GM12878 (cell line): ENCODE results near the gene DCTN4. TPM values are rescaled to one million over a fixed set of nuclear protein-coding genes. Genes with fewer than 3 reads are reported as not detected.
"Not testable (repeated sequence)": the region's sequence is repeated elsewhere in the genome, so short reads cannot be mapped to it uniquely, and the experiment has no call there.

Experiments used
- ATAC-seq: fragments of 200-7000 bp; cut with Tn5 transposase; 3 replicates; pipeline ENCODE4 v1.9.1; 2020; ENCODE audit warnings: mild to moderate bottlenecking, moderate library complexity
- BruUV-seq: library from RNA; stranded (reverse); fragments of 400-500 nt; replicated peaks from 2 replicates; lab custom pipeline; 2021; lab: Mats Ljungman, UMichigan
- CTCF ChIA-PET: fragments of 300-600 bp; sonication (Branson Sonifier 250); formaldehyde crosslinking; extraction: SDS; loops from one replicate; lab custom pipeline; 2021; ENCODE audit warnings: inconsistent platforms; lab: Yijun Ruan, JAX
- POLR2A ChIA-PET: fragments of 350-600 bp; formaldehyde crosslinking; extraction: SDS; loops from one replicate; lab custom pipeline; 2021; ENCODE audit warnings: inconsistent platforms; lab: Charles Lee
- RAD21 ChIA-PET: fragments of 300-600 bp; sonication (Branson Sonifier 250); formaldehyde crosslinking; loops from one replicate; lab custom pipeline; 2023; ENCODE audit warnings: antibody characterized with exemption; ENCODE audit not compliant: unreplicated experiment; lab: Charles Lee
- SMC1A ChIA-PET: fragments of 300-600 bp; sonication (Branson Sonifier 250); formaldehyde crosslinking; loops from one replicate; lab custom pipeline; 2023; ENCODE audit not compliant: unreplicated experiment, uncharacterized antibody; lab: Charles Lee
- DNase-seq: peaks from one replicate; pipeline ENCODE4 v3.0.0-alpha.2; 2011; ENCODE audit warnings: low read depth, low spot score
- FAIRE-seq: peaks from 3 replicates; lab custom pipeline; 2011; peaks lifted over from hg19 to GRCh38; lab: Jason Lieb, UNC
- H2AFZ ChIP-seq: 2 replicates; pipeline ENCODE4 v1.6.0; 2011; ENCODE audit warnings: low read depth, low read length, control low read depth; ENCODE audit not compliant: control insufficient read depth
- H3K27ac ChIP-seq: 2 replicates; pipeline ENCODE4 v1.5.1; 2011; ENCODE audit warnings: control low read depth; ENCODE audit not compliant: control insufficient read depth, insufficient read depth
- H3K27me3 ChIP-seq, 2 experiments: replicated peaks in 1 of 2; 2 replicates each; pipeline versions ENCODE4 v1.6.0 to v1.6.1; 2011; ENCODE audit warnings: low read length in 1 of 2; ENCODE audit not compliant: control insufficient read depth in 2 of 2, insufficient read depth in 2 of 2
- H3K36me3 ChIP-seq, 2 experiments: 2 replicates each; pipeline ENCODE4 v1.5.1; 2011; ENCODE audit warnings: low read length in 1 of 2; ENCODE audit not compliant: control insufficient read depth in 2 of 2, insufficient read depth in 2 of 2
- H3K4me1 ChIP-seq: 2 replicates; pipeline ENCODE4 v1.6.1; 2011; ENCODE audit warnings: mild to moderate bottlenecking, low read length, moderate library complexity, mixed read lengths; ENCODE audit not compliant: control insufficient read depth, insufficient read depth
- H3K4me2 ChIP-seq: 2 replicates; pipeline ENCODE4 v1.6.0; 2011; ENCODE audit warnings: control low read depth; ENCODE audit not compliant: control insufficient read depth, insufficient read depth
- H3K4me3 ChIP-seq: fragments of 200-600 bp; sonication (generic); 2 replicates; pipeline ENCODE4 v1.5.1; 2016
- H3K79me2 ChIP-seq: 2 replicates; pipeline ENCODE4 v1.6.0; 2011; ENCODE audit warnings: low read length; ENCODE audit not compliant: control insufficient read depth, insufficient read depth
- H3K9ac ChIP-seq: 2 replicates; pipeline ENCODE4 v1.8.0; 2011; ENCODE audit warnings: low read length, control low read depth, mixed read lengths; ENCODE audit not compliant: control insufficient read depth, insufficient read depth
- H3K9me3 ChIP-seq: replicated peaks from 3 replicates; pipeline ENCODE4 v1.5.1; 2011; ENCODE audit warnings: mild to moderate bottlenecking, low read length; ENCODE audit not compliant: control insufficient read depth, insufficient read depth
- H4K20me1 ChIP-seq: 2 replicates; pipeline ENCODE4 v1.6.0; 2011; ENCODE audit not compliant: control insufficient read depth, insufficient read depth
- CEBPZ ChIP-seq: fragments of 150-350 bp; IDR thresholded peaks from 2 replicates; pipeline ENCODE4 v1.6.1; 2016; ENCODE audit warnings: low read depth, low read length
- RELB ChIP-seq: fragments of 450-650 bp; IDR thresholded peaks from 2 replicates; pipeline ENCODE4 v1.6.1; 2017; ENCODE audit warnings: low read depth, mild to moderate bottlenecking, moderate library complexity
- YY1 ChIP-seq: IDR thresholded peaks from 2 replicates; pipeline ENCODE4 v1.6.1; 2011; ENCODE audit warnings: low read depth, mild to moderate bottlenecking, low read length
- ZNF217 ChIP-seq: fragments of 450-650 bp; IDR thresholded peaks from 2 replicates; pipeline ENCODE4 v1.6.1; 2017; ENCODE audit warnings: antibody characterized with exemption, mild to moderate bottlenecking
- ZSCAN29 ChIP-seq: fragments of 450-650 bp; IDR thresholded peaks from 2 replicates; pipeline ENCODE4 v1.6.1; 2017; ENCODE audit warnings: mild to moderate bottlenecking, moderate library complexity
- WGBS: methylation state at CpG from one replicate; pipeline ENCODE4 v1.1.6; 2016; ENCODE audit warnings: low lambda C conversion rate; ENCODE audit not compliant: insufficient replicate concordance, insufficient coverage; ENCODE audit errors: missing lambda C conversion rate; 5-methylcytosine and 5-hydroxymethylcytosine counted together
- in situ Hi-C: fragments of 300-500 bp; cut with MboI; formaldehyde crosslinking; loops from 9 replicates; pipeline ENCODE4 v1.14.3; 2018; ENCODE audit warnings: mixed read lengths
- intact Hi-C: fragments of 100-400 bp; cut with micrococcal nuclease; formaldehyde crosslinking; loops from one replicate; pipeline ENCODE4 v1.14.2; 2022; ENCODE audit not compliant: unreplicated experiment
- polyA plus RNA-seq, 11 experiments: library from polyadenylated mRNA; depleted of rRNA in 4 of 11; unstranded in 6 of 11; stranded (reverse) in 5 of 11; fragments of >200 nt; fragmentation: Nextera tagmentation in 4 of 11; fragmentation: Illumina TruSeq in 1 of 11; extraction: Ambion mirVana in 4 of 11; extraction: Trizol in 1 of 11; gene quantifications; 1 replicate in 1 of 11; 2 replicates in 10 of 11; pipeline versions ENCODE4 v1.2.1 to v1.2.3, GENCODE V29; 2011 to 2016; ENCODE audit warnings: inconsistent platforms in 2 of 11, missing spikeins in 2 of 11, low read depth in 1 of 11
- total RNA-seq, 4 experiments: library from RNA; depleted of rRNA in 3 of 4; stranded (reverse); fragments of >200 nt in 3 of 4; fragmentation: Illumina TruSeq in 1 of 4; extraction: Trizol in 1 of 4; gene quantifications; 2 replicates each; pipeline versions ENCODE4 v1.2.1 to v1.2.3, GENCODE V29; 2013 to 2021
- TF ChIP-seq, protein P1 (sequence below): IDR thresholded peaks from 2 replicates; pipeline ENCODE4 v1.6.1; 2011; ENCODE audit warnings: borderline replicate concordance, low read depth, mild to moderate bottlenecking, moderate library complexity, mixed read lengths, low read length; ENCODE audit not compliant: insufficient read depth; ENCODE audit errors: extremely low read length

DCTN4 gene
- total and polyA plus RNA-seq, 10 of the 15 experiments (the other 5 are each of a cell fraction or from before 2014, with no cell fraction given): 7.6 to 27.8 (median 18.0) TPM

DNA sequence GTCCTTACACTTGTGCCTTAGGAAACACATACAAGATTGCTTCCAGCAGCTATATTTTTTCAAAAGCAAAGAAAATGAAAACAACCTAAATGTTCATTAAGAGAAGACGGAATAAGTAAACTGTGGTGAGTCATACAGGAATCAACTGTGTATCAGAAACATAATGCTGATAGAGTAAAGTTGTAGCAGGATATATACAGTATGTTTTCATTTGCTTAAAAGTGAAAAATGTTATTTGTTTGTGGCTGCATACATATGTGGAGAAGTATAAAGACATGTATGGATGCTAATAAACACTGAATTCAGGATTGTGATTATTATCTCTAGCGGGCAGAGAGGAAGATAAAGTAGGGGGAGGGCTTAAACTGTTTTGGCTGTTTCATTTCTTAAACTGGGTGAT is 8.3 kb downstream of the DCTN4 start (continued):
- no peak for TF ChIP-seq ZSCAN29
- TF ChIP-seq ZNF217: no peak
- no peak for TF ChIP-seq RELB
- no peak for TF ChIP-seq CEBPZ
- TF ChIP-seq, protein P1, sequence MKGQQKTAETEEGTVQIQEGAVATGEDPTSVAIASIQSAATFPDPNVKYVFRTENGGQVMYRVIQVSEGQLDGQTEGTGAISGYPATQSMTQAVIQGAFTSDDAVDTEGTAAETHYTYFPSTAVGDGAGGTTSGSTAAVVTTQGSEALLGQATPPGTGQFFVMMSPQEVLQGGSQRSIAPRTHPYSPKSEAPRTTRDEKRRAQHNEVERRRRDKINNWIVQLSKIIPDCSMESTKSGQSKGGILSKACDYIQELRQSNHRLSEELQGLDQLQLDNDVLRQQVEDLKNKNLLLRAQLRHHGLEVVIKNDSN: no peak
- TF ChIP-seq YY1: no peak
- TF ChIP-seq, all 136 proteins: peak for 0

DNA sequence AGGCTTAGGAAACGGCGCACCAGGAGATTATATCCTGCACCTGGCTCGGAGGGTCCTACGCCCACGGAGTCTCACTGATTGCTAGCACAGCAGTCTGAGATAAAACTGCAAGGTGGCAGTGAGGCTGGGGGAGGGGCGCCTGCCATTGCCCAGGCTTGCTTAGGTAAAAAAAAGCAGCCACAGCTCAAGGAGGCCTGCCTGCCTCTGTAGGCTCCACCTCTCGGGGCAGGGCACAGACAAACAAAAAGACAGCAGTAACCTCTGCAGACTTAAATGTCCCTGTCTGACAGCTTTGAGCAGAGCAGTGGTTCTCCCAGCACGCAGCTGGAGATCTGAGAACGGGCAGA is 15.7 kb downstream of the DCTN4 start:
- H3K4me3 ChIP-seq, H3K79me2 ChIP-seq, H3K36me3 ChIP-seq, H3K4me2 ChIP-seq, H4K20me1 ChIP-seq, in situ Hi-C loops, RAD21 ChIA-PET, H3K9me3 ChIP-seq, FAIRE-seq, BruUV-seq, H3K4me1 ChIP-seq, H3K9ac ChIP-seq, ATAC-seq, SMC1A ChIA-PET, H3K27me3 ChIP-seq, CTCF ChIA-PET, H2AFZ ChIP-seq, H3K27ac ChIP-seq, POLR2A ChIA-PET, intact Hi-C loops, DNase-seq: not testable (repeated sequence)
- 98% methylated on average over 9 of the region's 9 CpGs for WGBS

DNA sequence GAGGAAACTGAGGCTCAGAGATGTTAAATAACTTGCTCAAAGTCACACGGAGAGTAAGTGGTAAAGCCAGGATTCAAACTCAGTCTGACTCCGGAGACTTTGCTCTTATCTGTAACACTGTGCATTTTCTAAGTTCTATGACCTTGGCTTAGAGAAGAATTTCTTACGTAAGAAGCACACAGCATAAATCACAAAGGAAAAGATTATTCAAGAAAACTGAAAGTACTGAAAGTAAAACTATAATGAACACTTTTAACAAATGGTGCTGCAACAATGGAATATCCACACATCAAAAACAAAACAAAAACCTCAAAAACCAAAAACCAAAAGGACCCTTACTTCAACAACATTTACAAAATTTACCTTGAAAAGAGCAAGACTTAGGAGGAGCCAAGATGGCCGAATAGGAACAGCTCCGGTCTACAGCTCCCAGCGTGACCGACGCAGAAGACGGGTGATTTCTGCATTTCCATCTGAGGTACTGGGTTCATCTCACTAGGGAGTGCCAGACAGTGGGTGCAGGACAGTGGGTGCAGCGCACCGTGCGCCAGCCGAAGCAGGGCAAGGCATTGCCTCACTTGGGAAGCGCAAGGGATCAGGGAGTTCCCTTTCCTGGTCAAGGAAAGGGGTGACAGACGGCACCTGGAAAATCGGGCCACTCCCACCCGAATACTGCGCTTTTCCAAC is 16.2 kb downstream of the DCTN4 start:
- H2AFZ ChIP-seq, H3K27me3 ChIP-seq, H3K79me2 ChIP-seq, BruUV-seq, H3K27ac ChIP-seq, ATAC-seq, intact Hi-C loops, H4K20me1 ChIP-seq, in situ Hi-C loops, H3K4me3 ChIP-seq, DNase-seq, SMC1A ChIA-PET, H3K4me2 ChIP-seq, FAIRE-seq, H3K9ac ChIP-seq, H3K36me3 ChIP-seq, H3K9me3 ChIP-seq, POLR2A ChIA-PET, H3K4me1 ChIP-seq: not testable (repeated sequence)
- ChIA-PET RAD21 (interaction anchor here (1.0 kb wide), 1 partner anchor 104 kb away, joined by 3 read pairs; the partner anchor contains the start of gene IRGM), CTCF (interaction anchor here (0.6 kb wide), 1 partner anchor 75 kb away, joined by 4 read pairs; no protein-coding TSS in a partner anchor)
- 96% methylated on average over 18 of the region's 18 CpGs for WGBS
